Measurements from ENCODE around the gene FAM78A. TPM values are rescaled to one million over a fixed set of nuclear protein-coding genes. Genes with fewer than 3 reads are reported as not detected.

Gene FAM78A
- total RNA-seq, 1 experiment from 2014 or later = 0.07 TPM

DNA sequence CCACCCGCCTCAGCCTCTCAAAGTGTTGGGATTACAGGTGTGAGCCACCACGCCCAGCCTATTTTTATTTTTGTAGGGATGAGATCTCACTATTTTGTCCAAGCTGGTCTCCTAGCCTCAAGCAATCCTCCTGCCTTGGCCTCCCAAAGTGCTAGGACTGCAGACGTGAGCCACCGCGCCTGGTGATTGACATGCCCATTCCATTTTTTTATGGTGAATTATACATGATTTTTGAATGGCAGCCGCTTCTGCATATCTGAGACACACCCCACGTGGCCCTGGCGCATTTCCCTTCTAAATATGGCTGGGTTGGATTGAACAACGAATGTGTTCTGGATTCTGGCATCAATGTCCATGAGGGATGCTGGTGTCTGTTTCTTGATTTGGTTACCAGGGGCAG lies 35.9 kb upstream of the FAM78A start:
- CTCF ChIA-PET = no interaction called here
- Histone ChIP-seq H3K9ac (ENCODE audit: low read length) (no peak overlapping the region), H3K9me2 (replicated peaks; ENCODE audit: low read length) (no peaks in the 10 kb centered on the region), H3K27me3 (ENCODE audit: low read length) (no peaks in the 10 kb centered on the region), H4K20me1 (ENCODE audit: low read length) (no peaks in the 10 kb centered on the region), H3K4me3 (ENCODE audit: low read length) (no peak overlapping the region), H2AFZ (ENCODE audit: low read length) (no peak overlapping the region), H3F3A (ENCODE audit: low read length, unreplicated experiment) (no peaks in the 10 kb centered on the region), H3K4me2 (ENCODE audit: low read length) (no peak overlapping the region), H3K9me3 (ENCODE audit: low read length) (no peaks in the 10 kb centered on the region), H3K79me2 (ENCODE audit: low read length) (no peaks in the 10 kb centered on the region), H3K27ac (ENCODE audit: low read length) (no peak overlapping the region), H3K4me1 (ENCODE audit: insufficient read depth, low read length) (no peaks in the 10 kb centered on the region), H3K36me3 (ENCODE audit: low read depth, low read length) (no peaks in the 10 kb centered on the region)
- BruUV-seq (replicated peaks) = no TSS peak
- DNase-seq (no peak), ATAC-seq (no peak)
- TF ChIP-seq CTCF (conservative IDR thresholded peaks at IDR 0.05; ENCODE audit: low read depth, low read length) = no peak
- no peak for TF ChIP-seq EZH2phosphoT487 (IDR thresholded peaks at IDR 0.05; ENCODE audit: borderline replicate concordance, low read length)
- no peak for TF ChIP-seq EZH2 (IDR thresholded peaks at IDR 0.05; ENCODE audit: low read length, unreplicated experiment)
- intact Hi-C loops (cut with micrococcal nuclease) = no loop called here
- POLR2A ChIA-PET (ENCODE audit: unreplicated experiment) = no interaction called here

DNA sequence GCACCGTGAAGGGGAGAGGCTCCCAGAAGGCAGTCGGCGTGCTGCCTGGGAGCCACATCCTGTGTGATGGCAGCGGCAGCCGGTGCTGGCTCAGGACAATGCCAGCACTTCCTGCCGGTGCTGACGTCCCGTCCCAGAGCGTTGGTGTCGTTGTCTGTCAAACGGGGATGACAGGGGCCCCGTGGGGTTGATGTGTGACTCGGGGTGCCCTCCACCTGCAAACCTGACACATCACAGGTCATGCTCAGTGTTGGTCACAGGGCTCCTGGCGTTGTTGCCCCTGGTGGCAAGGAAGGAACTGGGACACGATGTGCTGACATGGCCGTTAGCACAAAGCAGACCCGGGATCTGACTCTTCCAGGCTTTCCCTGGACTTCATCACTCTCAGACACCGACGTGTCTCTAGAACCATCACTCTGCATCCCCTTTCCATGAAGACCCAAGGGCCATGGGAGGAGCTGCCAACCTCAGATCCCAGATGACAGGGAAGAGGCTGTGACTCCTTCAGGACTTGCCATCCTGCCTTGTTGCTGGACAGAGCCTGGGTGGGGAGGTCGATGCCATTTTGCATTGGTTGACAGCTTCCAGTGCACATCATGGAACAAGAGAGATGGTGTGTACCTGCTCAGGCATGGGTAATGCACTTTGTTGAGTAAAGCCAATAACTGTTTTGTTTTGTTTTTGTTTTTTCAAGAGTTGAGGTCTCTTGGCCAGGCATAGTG lies 34.7 kb upstream of the FAM78A start:
- Histone ChIP-seq H3K4me2 (ENCODE audit: low read length) (peak overlapping the region; percentile 55; the same call in 1 of the 2 replicates), H3K27ac (ENCODE audit: low read length) (no peak overlapping the region), H2AFZ (ENCODE audit: low read length) (peak overlapping the region; percentile 75), H3K4me3 (ENCODE audit: low read length) (peak overlapping the region; percentile 31; the same call in 1 of the 2 replicates), H3K79me2 (ENCODE audit: low read length) (no peaks in the 10 kb centered on the region), H3K9ac (ENCODE audit: low read length) (no peak overlapping the region), H4K20me1 (ENCODE audit: low read length) (no peaks in the 10 kb centered on the region), H3K36me3 (ENCODE audit: low read depth, low read length) (no peaks in the 10 kb centered on the region), H3K27me3 (ENCODE audit: low read length) (no peaks in the 10 kb centered on the region), H3K9me2 (replicated peaks; ENCODE audit: low read length) (no peaks in the 10 kb centered on the region), H3K9me3 (ENCODE audit: low read length) (no peaks in the 10 kb centered on the region), H3F3A (ENCODE audit: low read length, unreplicated experiment) (no peaks in the 10 kb centered on the region), H3K4me1 (ENCODE audit: insufficient read depth, low read length) (no peaks in the 10 kb centered on the region)
- ATAC-seq (peak; percentile 56), DNase-seq (peak; percentile 1)
- CTCF ChIA-PET = no interaction called here
- no TSS peak for BruUV-seq (replicated peaks)
- TF ChIP-seq CTCF (conservative IDR thresholded peaks at IDR 0.05; ENCODE audit: low read depth, low read length) (no peak), EZH2phosphoT487 (IDR thresholded peaks at IDR 0.05; ENCODE audit: borderline replicate concordance, low read length) (no peak), EZH2 (IDR thresholded peaks at IDR 0.05; ENCODE audit: low read length, unreplicated experiment) (no peak)
- intact Hi-C loops (cut with micrococcal nuclease) = no loop called here
- POLR2A ChIA-PET (ENCODE audit: unreplicated experiment) = no interaction called here

DNA sequence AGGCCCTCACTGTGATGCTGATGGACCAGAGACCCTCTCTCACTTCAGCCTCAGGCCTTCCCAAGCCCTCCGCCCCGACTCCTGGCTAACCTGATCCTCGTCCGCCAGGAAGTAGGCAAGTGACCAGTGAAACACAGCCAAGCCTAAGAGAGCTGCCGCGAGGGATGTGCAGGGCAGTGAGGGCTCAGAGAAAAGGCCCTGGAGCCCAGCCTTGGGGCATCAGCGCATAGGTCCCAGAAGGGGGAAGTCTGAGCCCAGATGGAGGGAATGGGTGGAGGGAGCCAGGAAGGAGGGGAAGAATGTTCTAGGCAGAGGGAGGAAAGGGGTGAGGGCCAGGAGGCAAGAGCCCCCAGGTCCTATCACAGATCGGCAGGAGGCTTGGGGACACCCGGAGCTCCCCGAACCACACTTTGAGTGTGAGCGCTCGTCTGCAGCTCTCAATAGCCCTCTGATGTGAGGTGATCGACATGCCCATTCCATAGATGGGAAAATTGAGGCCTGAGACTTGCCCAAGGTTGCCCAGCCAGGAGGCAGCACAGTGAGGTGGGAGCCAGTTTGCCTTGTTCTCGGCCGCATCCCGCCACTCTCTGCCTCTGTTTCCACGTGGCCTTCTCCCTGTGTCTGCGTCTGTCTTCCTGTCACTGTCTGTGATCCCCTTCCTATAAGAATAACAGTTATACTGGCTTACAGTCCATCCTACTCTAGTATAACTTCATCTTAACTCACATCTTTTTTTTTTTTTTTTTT lies 33.4 kb upstream of the FAM78A start:
- DNase-seq = no peak
- Histone ChIP-seq H3K4me1 (ENCODE audit: insufficient read depth, low read length) (no peaks in the 10 kb centered on the region), H3K4me3 (ENCODE audit: low read length) (no peak overlapping the region), H3K27ac (ENCODE audit: low read length) (no peak overlapping the region), H3K79me2 (ENCODE audit: low read length) (no peaks in the 10 kb centered on the region), H3K9ac (ENCODE audit: low read length) (no peak overlapping the region), H3F3A (ENCODE audit: low read length, unreplicated experiment) (no peaks in the 10 kb centered on the region), H4K20me1 (ENCODE audit: low read length) (no peaks in the 10 kb centered on the region), H3K9me2 (replicated peaks; ENCODE audit: low read length) (no peaks in the 10 kb centered on the region), H2AFZ (ENCODE audit: low read length) (no peak overlapping the region), H3K4me2 (ENCODE audit: low read length) (no peak overlapping the region), H3K27me3 (ENCODE audit: low read length) (no peaks in the 10 kb centered on the region), H3K36me3 (ENCODE audit: low read depth, low read length) (no peaks in the 10 kb centered on the region), H3K9me3 (ENCODE audit: low read length) (no peaks in the 10 kb centered on the region)
- POLR2A ChIA-PET (ENCODE audit: unreplicated experiment) = no interaction called here
- BruUV-seq (replicated peaks) = no TSS peak
- TF ChIP-seq EZH2phosphoT487 (IDR thresholded peaks at IDR 0.05; ENCODE audit: borderline replicate concordance, low read length) (no peak), EZH2 (IDR thresholded peaks at IDR 0.05; ENCODE audit: low read length, unreplicated experiment) (no peak), CTCF (conservative IDR thresholded peaks at IDR 0.05; ENCODE audit: low read depth, low read length) (no peak)
- intact Hi-C loops (cut with micrococcal nuclease) = no loop called here
- CTCF ChIA-PET = no interaction called here
- no peak for ATAC-seq
